GM10248 (cell line): ENCODE results near the gene EPC2.

Experiments
- CTCF ChIA-PET: fragments of 300-600 bp; sonication (Branson Sonifier 250); formaldehyde crosslinking; extraction: SDS; loops from one replicate; lab custom pipeline; 2021; ENCODE audit warnings: antibody characterized with exemption; lab: Yijun Ruan, JAX
- POLR2A ChIA-PET: fragments of 350-650 bp; sonication (Branson Sonifier 250); formaldehyde crosslinking; extraction: SDS; loops from one replicate; lab custom pipeline; 2020; ENCODE audit warnings: antibody characterized with exemption; lab: Yijun Ruan, JAX
- DNase-seq: peaks from one replicate; pipeline ENCODE4 v3.0.0; 2012; ENCODE audit errors: extremely low spot score
- TF ChIP-seq, protein P1 (sequence below): IDR thresholded peaks from 2 replicates; pipeline ENCODE4 v1.5.1; 2012; ENCODE audit warnings: mild to moderate bottlenecking, low read depth; ENCODE audit errors: extremely low read depth, missing control alignments, control extremely low read depth

Gene EPC2

DNA sequence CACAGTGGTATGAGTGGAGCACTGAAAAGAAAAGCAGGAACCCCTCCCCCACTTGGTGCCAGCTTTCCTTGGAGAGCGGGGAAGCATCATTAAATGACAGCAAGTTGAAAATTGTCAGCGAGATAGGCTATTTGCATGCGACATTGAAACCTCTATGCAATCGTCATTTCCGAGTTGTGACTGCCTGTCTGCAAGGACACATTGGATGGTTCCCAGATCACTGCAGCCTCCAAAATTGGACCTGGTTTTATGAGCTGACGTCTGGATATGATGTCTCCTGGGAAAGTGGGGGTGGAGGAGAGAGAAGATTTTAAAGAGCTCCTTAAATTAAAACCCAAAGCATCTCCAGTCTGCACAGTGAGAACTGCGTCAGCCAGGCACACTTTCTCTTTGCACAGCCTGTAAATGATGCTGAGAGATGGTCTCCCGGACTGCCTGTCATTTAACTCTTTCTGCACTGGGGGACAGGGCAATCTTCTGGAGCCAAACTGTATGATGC, 172.7 kb downstream of the EPC2 start:
- TF ChIP-seq, protein P1, sequence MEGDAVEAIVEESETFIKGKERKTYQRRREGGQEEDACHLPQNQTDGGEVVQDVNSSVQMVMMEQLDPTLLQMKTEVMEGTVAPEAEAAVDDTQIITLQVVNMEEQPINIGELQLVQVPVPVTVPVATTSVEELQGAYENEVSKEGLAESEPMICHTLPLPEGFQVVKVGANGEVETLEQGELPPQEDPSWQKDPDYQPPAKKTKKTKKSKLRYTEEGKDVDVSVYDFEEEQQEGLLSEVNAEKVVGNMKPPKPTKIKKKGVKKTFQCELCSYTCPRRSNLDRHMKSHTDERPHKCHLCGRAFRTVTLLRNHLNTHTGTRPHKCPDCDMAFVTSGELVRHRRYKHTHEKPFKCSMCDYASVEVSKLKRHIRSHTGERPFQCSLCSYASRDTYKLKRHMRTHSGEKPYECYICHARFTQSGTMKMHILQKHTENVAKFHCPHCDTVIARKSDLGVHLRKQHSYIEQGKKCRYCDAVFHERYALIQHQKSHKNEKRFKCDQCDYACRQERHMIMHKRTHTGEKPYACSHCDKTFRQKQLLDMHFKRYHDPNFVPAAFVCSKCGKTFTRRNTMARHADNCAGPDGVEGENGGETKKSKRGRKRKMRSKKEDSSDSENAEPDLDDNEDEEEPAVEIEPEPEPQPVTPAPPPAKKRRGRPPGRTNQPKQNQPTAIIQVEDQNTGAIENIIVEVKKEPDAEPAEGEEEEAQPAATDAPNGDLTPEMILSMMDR, result no peak
- POLR2A ChIA-PET, result no interaction called here
- DNase-seq, result no peak
- CTCF ChIA-PET, result interaction anchor here (0.9 to 1.8 kb wide), 5 partner anchors 12 to 35 kb away, joined by 3 to 8 read pairs (median 3); no protein-coding TSS in a partner anchor

DNA sequence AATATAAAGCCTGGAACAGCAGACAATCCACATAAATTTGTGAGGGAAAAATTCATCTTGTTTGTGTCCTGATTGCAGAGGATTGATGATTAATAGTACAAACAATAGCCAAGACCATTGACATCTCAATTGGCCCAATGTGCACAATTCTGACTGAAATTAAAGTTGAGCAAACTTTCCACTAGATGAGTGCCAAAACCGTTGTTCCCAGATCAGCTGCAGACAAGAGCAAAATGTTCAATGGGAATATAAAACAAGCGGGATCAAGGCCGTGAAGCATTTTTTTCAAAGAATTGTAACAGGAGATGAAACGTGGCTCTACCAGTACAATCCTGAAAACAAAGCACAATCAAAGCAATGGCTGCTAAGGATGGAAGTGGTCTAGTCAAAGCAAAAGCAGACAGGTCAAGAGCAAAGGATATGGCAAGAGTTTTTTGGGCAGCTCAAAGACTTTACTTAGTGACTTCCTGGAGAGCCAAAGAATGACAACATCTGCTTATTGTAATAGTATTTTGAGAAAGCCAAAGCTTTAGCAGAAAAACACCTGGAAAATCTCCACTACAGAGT, 174.6 kb downstream of the EPC2 start:
- no peak for DNase-seq
- ChIA-PET CTCF (no interaction called here), POLR2A (no interaction called here)
- TF ChIP-seq, protein P1, result no peak

DNA sequence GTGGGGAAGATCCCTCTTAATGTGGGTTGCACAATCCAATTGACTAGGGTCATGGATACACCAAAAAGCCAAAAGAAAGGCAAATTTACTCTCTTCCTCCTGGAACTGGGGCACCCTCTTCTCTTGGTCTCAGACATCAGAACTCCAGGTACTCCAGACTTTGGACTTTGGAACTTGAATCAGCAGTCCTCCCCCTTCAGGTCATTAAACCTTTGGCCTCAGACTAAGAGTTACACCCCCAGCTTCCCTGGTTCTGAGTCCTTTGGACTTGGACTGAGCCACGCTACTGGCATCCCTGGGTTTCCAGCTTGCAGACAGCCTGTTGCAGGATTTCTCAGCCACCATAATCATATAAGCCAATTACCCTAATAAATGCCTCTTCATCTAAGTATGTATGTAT, 179.6 kb downstream of the EPC2 start:
- TF ChIP-seq, protein P1, result no peak
- ChIA-PET CTCF (no interaction called here), POLR2A (no interaction called here)
- no peak for DNase-seq

DNA sequence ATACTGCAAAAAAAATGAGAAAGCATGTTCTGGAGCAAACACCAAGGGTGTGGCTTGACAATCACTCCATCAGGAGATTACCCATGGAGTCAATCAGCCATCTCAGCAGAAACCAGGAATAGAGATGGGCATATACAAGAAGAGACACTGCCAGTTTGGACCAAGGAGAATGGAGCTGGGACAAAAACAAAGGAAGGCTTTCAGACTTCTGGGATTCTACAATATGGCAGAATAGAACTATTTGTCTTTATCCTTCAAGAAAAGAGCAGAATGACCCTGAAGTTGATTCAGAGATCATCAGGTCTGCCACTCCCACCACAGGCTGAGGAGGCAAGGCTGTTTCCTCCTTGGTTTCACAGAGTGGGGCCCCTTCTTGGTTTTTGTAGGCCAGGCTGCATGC, 182.2 kb downstream of the EPC2 start:
- no peak for DNase-seq

DNA sequence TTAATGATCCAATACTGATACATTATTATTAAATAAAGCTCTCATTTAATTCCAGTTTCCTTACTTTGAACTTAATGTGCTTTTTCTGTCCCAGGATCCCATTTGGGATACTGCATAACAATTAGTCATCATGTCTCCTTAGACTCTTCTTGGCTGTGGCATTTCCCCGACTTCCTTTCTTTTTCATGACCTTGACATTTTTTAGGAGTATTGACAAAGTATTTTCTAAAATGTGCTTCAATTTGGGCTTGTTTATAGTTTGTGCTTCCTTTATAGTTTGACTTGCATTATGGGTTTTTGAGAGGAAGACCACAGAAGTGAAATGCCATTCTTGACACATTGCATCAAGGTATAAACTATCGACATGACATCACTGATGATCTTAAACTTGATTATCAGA, 184.4 kb downstream of the EPC2 start:
- TF ChIP-seq, protein P1, result no peak
- no peak for DNase-seq

More for the DNA sequence above, 182.2 kb downstream of the EPC2 start:
- ChIA-PET POLR2A (no interaction called here), CTCF (no interaction called here)
- TF ChIP-seq, protein P1, result no peak

DNA sequence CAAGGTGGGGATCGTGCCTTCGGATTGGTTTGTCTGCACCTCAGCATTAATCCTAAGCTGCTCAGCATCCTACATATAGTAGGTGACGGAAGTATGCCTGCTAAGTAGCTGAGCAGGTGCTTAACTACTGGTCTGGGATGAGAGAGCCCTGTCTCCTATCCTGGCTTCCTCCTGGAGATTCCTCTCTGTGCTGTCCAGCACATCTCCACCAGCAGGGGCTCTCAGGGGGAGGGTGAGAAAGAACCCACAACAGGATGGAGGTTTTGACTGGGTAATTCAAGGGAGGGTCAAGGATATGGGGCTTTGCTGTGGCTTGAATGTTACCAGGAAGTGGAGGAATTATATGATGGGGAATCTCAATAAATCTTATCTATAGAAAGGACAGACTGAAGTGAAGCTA, 185.1 kb downstream of the EPC2 start:
- ChIA-PET CTCF (interaction anchor here (0.9 to 1.2 kb wide), 3 partner anchors 13 to 20 kb away, joined by 3 to 4 read pairs (median 3); no protein-coding TSS in a partner anchor), POLR2A (no interaction called here)
- TF ChIP-seq, protein P1, result no peak
- DNase-seq, result no peak

More for the DNA sequence above, 184.4 kb downstream of the EPC2 start:
- CTCF ChIA-PET, result interaction anchor here (0.9 to 1.1 kb wide), 2 partner anchors 12 to 20 kb away, joined by 3 read pairs; no protein-coding TSS in a partner anchor
- POLR2A ChIA-PET, result no interaction called here
